Activated CD8-positive, alpha-beta T cell treated with anti-CD3 and anti-CD28 coated beads, Interleukin-2, amount 10 ng/mL, durations not matched to agents 7 days and 5 days (primary cell): ENCODE results near the gene SLC28A2. TPM values are rescaled to one million over a fixed set of nuclear protein-coding genes. Genes with fewer than 3 reads are reported as not detected.
"Not testable (repeated sequence)": the region's sequence is repeated elsewhere in the genome, so short reads cannot be mapped to it uniquely, and the experiment has no call there.

Experiments
- ATAC-seq: fragments of 150-1000 bp; cut with Tn5 transposase; one replicate; pipeline ENCODE4 v1.10.0; 2021; ENCODE audit warnings: moderate library complexity
- CTCF ChIA-PET: fragments of 350-600 bp; sonication (Branson Sonifier 250); formaldehyde crosslinking; loops from one replicate; lab custom pipeline; 2021; ENCODE audit warnings: antibody characterized with exemption; lab: Charles Lee
- POLR2A ChIA-PET: fragments of 350-600 bp; sonication (Branson Sonifier 250); formaldehyde crosslinking; loops from one replicate; lab custom pipeline; 2021; ENCODE audit warnings: antibody characterized with exemption; lab: Charles Lee
- DNase-seq: peaks from one replicate; pipeline ENCODE4 v3.0.0-alpha.2; 2020
- H3K27ac Mint-ChIP-seq: one replicate; pipeline ENCODE4 v1.8.0; 2021; ENCODE audit warnings: mild to moderate bottlenecking, mixed read lengths
- H3K27me3 Mint-ChIP-seq: one replicate; pipeline ENCODE4 v1.8.0; 2021; ENCODE audit warnings: low read depth, mixed read lengths
- H3K36me3 Mint-ChIP-seq: one replicate; pipeline ENCODE4 v1.8.0; 2021; ENCODE audit warnings: low read depth, mixed read lengths
- H3K4me1 Mint-ChIP-seq: one replicate; pipeline ENCODE4 v1.8.0; 2021; ENCODE audit warnings: low read depth, mixed read lengths
- H3K4me3 Mint-ChIP-seq: one replicate; pipeline ENCODE4 v1.8.0; 2021; ENCODE audit warnings: mild to moderate bottlenecking, mixed read lengths
- H3K9me3 Mint-ChIP-seq: one replicate; pipeline ENCODE4 v1.8.0; 2022; ENCODE audit warnings: mixed read lengths; ENCODE audit not compliant: insufficient read depth
- total RNA-seq, 2 experiments: library from RNA; stranded (reverse); gene quantifications; one replicate each; pipeline ENCODE4 v1.2.3, GENCODE V29; 2021

The SLC28A2 gene
- total RNA-seq, 2 experiments from 2014 or later = not detected

DNA sequence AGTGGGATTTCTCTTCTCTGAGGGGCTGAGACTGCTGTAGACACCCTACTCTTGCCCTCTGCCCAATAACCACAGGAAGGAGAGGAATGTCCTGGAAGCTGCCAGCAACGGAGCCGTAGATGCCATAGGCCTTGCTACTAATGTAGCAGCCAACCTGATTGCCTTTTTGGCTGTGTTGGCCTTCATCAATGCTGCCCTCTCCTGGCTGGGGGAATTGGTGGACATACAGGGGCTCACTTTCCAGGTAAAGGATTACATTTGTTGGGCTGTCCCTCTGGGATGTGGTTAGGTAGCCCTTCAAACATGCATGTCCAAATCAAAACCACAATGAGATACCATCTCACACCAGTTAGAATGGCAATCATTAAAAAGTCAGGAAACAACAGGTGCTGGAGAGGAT, 16.1 kb downstream of the SLC28A2 start:
- H3K4me1 Mint-ChIP-seq = no peaks in the 10 kb centered on the region
- no peak overlapping the region for H3K27ac Mint-ChIP-seq
- DNase-seq (no peak), ATAC-seq (no peak)
- no peak overlapping the region for H3K4me3 Mint-ChIP-seq
- CTCF ChIA-PET = no interaction called here
- no peaks in the 10 kb centered on the region for H3K27me3 Mint-ChIP-seq
- no peaks in the 10 kb centered on the region for H3K36me3 Mint-ChIP-seq
- no peaks in the 10 kb centered on the region for H3K9me3 Mint-ChIP-seq
- POLR2A ChIA-PET = no interaction called here

DNA sequence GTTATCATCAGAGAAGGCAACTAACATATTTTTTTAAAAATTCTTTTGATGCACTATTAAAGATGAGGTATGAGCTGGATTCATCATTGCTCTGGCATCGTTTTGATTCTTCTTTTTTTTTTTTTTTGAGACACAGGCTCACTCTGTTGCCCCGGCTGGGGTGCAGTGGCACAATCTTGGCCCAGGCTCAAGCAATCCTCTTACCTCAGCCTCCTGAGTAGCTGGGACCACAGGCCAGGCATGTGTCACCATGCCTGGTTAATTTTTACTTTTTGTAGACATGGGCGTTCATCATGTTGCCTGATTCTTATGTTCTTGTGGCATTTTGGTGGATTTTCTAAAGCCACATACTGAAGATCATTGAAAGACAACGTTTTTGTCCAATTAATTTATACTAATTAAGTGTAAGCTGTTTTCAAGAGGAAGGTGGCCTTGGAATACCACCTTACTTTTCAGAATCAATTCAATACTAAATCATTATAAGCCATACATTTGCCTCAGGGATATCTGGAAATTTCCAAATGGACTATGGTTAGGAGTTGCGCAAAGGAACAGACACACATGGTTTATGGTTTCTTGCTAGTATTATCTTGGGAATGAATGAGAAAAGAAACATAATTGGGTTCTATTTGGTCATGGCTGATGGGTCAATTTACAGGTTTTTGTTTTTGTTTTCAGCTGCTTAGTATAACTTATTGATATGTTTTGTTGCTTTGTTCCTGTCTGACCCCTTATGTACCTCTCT, 22.8 kb downstream of the SLC28A2 start:
- H3K36me3 Mint-ChIP-seq = no peaks in the 10 kb centered on the region
- no peaks in the 10 kb centered on the region for H3K27me3 Mint-ChIP-seq
- H3K4me1 Mint-ChIP-seq = peaks cover 20% of the 10 kb centered on the region
- CTCF ChIA-PET = interaction anchor here (1.1 to 2.9 kb wide), 2 partner anchors 148 to 157 kb away, joined by 5 to 11 read pairs; no protein-coding TSS in a partner anchor
- DNase-seq = no peak
- H3K4me3 Mint-ChIP-seq = no peak overlapping the region
- POLR2A ChIA-PET = no interaction called here
- H3K27ac Mint-ChIP-seq = no peak overlapping the region
- no peaks in the 10 kb centered on the region for H3K9me3 Mint-ChIP-seq
- no peak for ATAC-seq

DNA sequence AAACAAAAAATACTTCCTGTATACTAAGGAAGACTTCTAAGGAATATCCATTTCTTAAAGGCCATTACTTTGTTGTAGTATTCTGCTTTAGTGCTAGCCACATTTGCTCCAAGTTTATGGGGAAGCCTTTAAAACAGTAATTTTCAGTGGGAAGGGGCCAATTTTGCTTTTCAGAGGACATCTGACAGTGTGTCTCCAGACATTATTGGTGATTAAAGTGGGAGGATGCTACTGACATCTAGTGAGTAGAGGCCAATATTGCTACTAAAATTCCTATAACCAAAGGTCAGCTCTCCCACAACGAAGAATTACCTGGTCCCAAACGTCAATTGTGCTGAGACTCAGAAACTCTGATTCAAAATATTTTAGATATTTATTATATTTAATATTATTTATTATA, 24.8 kb downstream of the SLC28A2 start:
- Mint-ChIP-seq H3K27ac (no peak overlapping the region), H3K27me3 (no peaks in the 10 kb centered on the region), H3K36me3 (no peaks in the 10 kb centered on the region), H3K4me3 (no peak overlapping the region), H3K9me3 (no peaks in the 10 kb centered on the region), H3K4me1 (peaks cover 25% of the 10 kb centered on the region)
- ChIA-PET CTCF (interaction anchor here (0.6 to 1.3 kb wide), 2 partner anchors 65 to 159 kb away, joined by 3 to 4 read pairs; no protein-coding TSS in a partner anchor), POLR2A (no interaction called here)
- DNase-seq = no peak
- no peak for ATAC-seq

DNA sequence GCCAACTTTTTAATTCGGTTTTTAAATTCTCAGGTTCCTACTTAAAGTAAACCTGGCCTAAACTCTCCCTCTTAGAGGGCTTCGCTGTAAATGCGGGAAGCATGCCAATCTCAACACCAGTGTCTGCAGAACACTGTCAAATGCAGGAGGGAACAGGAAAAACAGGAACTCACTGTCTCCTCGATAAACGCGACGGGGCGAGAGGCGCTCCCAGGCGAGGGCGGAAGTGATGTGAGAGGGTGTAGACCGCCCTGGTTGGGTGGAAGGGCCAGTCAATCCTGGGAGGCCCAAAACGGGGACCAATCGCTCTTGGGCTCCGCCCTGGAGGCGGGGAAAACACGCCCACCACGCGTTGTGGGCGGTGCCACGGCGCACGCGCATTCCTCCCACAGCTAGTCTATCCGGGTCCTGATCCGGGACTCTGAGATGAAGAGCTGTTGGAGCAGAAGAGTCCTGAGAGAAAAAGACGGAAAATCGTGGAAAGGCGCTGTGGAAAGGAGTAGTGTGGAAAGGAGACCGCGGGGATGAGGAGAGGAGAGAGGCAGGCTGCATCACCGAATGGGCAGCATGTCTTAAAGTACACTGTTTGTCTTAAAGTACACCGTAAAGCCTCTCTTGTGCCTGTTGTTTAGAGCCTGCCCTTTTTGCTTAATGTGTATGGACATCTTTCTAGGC, 27.1 kb downstream of the SLC28A2 start:
- ChIA-PET POLR2A (interaction anchor here (0.5 to 0.6 kb wide), 3 partner anchors 8 to 991 kb away, joined by 3 to 4 read pairs (median 3); partner anchors contain the start of gene GOLM2), CTCF (interaction anchor here (0.8 to 2.1 kb wide), 9 partner anchors 54 to 426 kb away, joined by 3 to 6 read pairs (median 4); no protein-coding TSS in a partner anchor)

DNA sequence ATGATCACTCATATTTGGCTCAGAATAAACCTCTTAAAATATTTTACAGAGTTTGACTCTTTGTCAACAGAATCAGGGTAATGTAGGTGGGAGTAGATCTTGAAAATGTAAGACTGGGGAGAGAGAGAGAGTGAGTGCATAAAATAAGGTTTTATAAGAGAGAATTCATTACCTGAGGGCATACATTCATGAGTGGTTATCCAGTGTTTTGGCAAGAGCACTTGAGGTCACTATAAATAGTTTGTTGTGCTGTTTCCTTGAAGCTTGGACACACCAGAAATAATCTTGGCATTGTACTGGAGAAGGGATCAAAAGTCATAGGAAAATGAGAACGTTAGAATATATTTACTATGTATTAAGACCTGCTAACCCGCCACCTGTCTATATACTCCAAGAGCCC, 33.4 kb downstream of the SLC28A2 start:
- Mint-ChIP-seq H3K4me1 (no peaks in the 10 kb centered on the region), H3K27ac (no peak overlapping the region), H3K27me3 (peaks cover 9% of the 10 kb centered on the region), H3K9me3 (no peaks in the 10 kb centered on the region), H3K36me3 (no peaks in the 10 kb centered on the region), H3K4me3 (no peak overlapping the region)
- DNase-seq (no peak), ATAC-seq (no peak)
- ChIA-PET POLR2A (no interaction called here), CTCF (no interaction called here)

More for the DNA sequence above, 27.1 kb downstream of the SLC28A2 start:
- no peaks in the 10 kb centered on the region for H3K27me3 Mint-ChIP-seq
- H3K27ac Mint-ChIP-seq = peak overlapping the region; percentile 83
- H3K36me3 Mint-ChIP-seq = no peaks in the 10 kb centered on the region
- H3K9me3 Mint-ChIP-seq = no peaks in the 10 kb centered on the region
- ATAC-seq = peak; percentile 100
- peak; percentile 97 for DNase-seq
- H3K4me1 Mint-ChIP-seq = peaks cover 25% of the 10 kb centered on the region
- H3K4me3 Mint-ChIP-seq = peak overlapping the region; percentile 86

DNA sequence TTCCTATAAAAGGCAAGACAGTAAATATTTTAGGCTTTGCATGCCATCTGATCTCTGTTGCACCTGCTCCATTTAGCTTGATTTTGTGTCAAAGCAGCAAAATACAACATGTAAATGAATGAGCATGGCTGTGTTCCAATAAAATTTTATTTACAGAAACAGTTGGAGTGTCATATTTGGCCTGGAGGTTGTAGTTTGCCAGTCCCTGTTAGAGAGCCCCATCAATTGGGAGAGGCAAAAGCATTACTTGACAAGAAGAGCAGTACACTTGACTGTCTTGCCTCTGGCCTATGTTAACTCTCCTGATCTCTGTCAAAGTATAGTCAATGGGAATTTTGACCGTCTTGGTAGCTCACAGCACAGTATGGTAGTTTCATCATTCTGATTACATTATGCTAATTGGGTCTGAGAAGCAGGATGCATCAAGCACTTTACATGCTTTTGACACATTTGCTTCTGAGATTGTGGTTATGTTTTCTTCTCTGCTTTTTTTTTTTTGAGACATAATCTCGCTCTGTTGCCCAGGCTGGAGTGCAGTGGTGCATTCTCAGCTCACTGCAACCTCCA, 35.4 kb downstream of the SLC28A2 start:
- no peak for ATAC-seq
- no peak for DNase-seq
- ChIA-PET POLR2A (interaction anchor here (0.6 kb wide), 1 partner anchor 8 kb away, joined by 3 read pairs; no protein-coding TSS in a partner anchor), CTCF (interaction anchor here (1.1 kb wide), 1 partner anchor 11 kb away, joined by 3 read pairs; no protein-coding TSS in a partner anchor)
- H3K4me3 Mint-ChIP-seq = no peak overlapping the region
- H3K9me3 Mint-ChIP-seq = no peaks in the 10 kb centered on the region
- no peaks in the 10 kb centered on the region for H3K36me3 Mint-ChIP-seq
- H3K27me3 Mint-ChIP-seq = peaks cover 9% of the 10 kb centered on the region
- H3K4me1 Mint-ChIP-seq = no peaks in the 10 kb centered on the region
- H3K27ac Mint-ChIP-seq = no peak overlapping the region

DNA sequence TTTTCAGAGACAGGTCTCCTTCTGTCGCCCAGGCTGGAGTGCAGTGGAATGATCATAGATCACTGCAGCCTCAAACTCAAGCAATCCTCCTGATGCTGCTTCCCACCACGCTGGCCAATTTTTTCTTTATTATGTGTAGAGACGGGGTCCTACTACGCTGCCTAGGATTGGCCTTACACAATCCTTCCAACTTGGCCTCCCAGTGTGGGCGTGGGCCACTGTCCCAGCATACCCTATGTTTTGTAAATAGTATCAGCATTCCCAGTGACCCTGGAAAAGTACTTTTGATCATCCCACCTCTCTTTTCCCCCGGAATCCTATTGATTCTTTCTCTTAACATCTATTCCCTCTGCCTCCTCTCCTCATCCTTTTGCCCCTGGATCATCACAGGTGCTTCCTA, 36.9 kb downstream of the SLC28A2 start:
- Mint-ChIP-seq H3K4me1 (no peaks in the 10 kb centered on the region), H3K9me3 (no peaks in the 10 kb centered on the region), H3K27me3 (peaks cover 9% of the 10 kb centered on the region), H3K4me3 (no peak overlapping the region), H3K27ac (no peak overlapping the region), H3K36me3 (no peaks in the 10 kb centered on the region)
- DNase-seq = no peak
- POLR2A ChIA-PET = no interaction called here
- ATAC-seq = no peak
- CTCF ChIA-PET = no interaction called here

DNA sequence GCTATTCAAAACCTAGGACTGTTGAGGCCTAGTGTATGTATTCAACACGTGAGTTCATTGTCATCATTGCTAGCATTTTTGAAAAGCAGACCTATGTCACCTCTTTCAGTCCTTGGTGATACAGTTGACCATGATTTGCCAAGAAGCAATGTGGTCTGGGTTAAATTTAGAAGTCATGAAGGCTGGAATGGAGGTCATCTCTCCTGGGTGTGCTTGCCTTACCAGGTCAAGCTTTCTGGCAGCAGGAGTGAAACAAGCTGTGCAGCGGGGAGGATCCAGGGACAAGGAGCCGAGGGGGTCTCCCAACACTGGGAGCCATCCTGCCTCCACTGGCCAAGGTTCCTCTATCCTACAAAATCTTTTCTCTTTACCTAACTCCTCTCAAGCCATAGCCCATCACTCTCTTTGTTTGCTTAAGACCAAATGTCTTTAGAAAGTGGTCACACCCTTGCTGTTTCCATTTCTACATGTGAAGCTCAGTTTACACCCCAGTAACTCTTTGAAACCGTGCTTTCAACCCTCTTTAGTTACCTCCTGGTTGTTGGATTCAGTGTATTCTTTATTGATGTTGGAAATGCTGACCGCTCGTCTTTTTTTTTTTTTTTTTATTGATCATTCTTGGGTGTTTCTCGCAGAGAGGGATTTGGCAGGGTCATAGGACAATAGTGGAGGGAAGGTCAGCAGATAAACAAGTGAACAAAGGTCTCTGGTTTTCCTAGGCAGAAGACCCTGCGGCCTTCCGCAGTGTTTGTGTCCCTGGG, 40.0 kb downstream of the SLC28A2 start:
- H3K4me1 Mint-ChIP-seq = no peaks in the 10 kb centered on the region
- peaks cover 8% of the 10 kb centered on the region for H3K27me3 Mint-ChIP-seq
- H3K9me3 Mint-ChIP-seq = no peaks in the 10 kb centered on the region
- no peak overlapping the region for H3K27ac Mint-ChIP-seq
- H3K4me3 Mint-ChIP-seq = no peak overlapping the region
- H3K36me3 Mint-ChIP-seq = no peaks in the 10 kb centered on the region
- ChIA-PET POLR2A (no interaction called here), CTCF (no interaction called here)
- ATAC-seq (no peak), DNase-seq (no peak)

DNA sequence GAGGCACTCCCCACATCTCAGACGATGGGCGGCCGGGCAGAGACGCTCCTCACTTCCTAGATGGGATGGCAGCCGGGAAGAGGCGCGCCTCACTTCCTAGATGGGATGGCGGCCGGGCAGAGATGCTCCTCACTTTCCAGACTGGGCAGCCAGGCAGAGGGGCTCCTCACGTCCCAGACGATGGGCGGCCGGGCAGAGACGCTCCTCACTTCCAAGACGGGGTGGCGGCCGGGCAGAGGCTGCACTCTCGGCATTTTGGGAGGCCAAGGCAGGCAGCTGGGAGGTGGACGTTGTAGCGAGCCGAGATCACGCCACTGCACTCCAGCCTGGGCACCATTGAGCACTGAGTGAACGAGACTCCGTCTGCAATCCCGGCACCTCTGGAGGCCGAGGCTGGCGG, 41.3 kb downstream of the SLC28A2 start:
- CTCF ChIA-PET = interaction anchor here (0.6 kb wide), 1 partner anchor 15 kb away, joined by 3 read pairs; no protein-coding TSS in a partner anchor
- H3K4me1 Mint-ChIP-seq, H3K36me3 Mint-ChIP-seq, H3K4me3 Mint-ChIP-seq, H3K27ac Mint-ChIP-seq, H3K9me3 Mint-ChIP-seq, H3K27me3 Mint-ChIP-seq, ATAC-seq, POLR2A ChIA-PET, DNase-seq: not testable (repeated sequence)

DNA sequence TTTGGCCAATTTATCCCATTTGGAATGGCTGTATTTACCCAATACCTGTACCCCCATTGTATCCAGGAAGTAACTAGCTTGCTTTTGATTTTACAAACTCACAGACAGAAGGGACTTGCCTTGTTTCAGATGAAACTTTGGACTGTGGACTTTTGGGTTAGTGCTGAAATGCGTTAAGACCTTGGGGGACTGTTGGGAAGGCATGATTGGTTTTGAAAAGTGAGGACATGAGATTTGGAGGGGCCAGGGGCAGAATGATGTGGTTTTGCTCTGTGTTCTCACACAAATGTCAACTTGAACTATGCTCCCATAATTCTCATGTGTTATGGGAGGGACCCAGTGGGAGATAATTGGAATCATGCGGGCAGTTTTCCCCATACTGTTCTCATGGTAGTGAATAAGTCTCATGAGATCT, 46.9 kb downstream of the SLC28A2 start:
- H3K9me3 Mint-ChIP-seq, POLR2A ChIA-PET, H3K27me3 Mint-ChIP-seq, H3K27ac Mint-ChIP-seq, H3K4me1 Mint-ChIP-seq, ATAC-seq, DNase-seq, H3K4me3 Mint-ChIP-seq, H3K36me3 Mint-ChIP-seq: not testable (repeated sequence)
- CTCF ChIA-PET = interaction anchor here (0.9 kb wide), 1 partner anchor 11 kb away, joined by 3 read pairs; no protein-coding TSS in a partner anchor

DNA sequence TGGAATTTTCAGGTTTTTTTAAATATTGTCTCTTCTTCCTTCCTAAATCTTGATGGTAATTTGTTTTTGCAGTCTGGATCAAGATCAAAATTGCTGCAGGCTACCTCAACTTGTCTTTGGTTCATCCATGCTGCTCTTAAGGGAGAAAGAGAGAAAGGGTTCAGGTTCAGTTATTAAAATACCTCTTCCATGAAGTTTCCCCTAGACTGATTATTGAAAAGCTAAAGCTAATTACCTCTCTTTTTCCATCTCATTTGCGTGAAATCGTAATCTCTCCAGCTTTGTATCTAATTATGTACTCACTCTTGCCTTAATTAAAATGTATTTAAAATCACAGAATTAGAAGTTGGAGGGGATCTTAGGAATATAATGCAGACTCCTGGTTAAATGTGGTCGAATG, 52.7 kb downstream of the SLC28A2 start:
- H3K4me1 Mint-ChIP-seq = peaks cover 11% of the 10 kb centered on the region
- peaks cover 19% of the 10 kb centered on the region for H3K27me3 Mint-ChIP-seq
- DNase-seq = no peak
- CTCF ChIA-PET = interaction anchor here (1.1 kb wide), 1 partner anchor 98 kb away, joined by 4 read pairs; a partner anchor contains a TSS
- H3K36me3 Mint-ChIP-seq = no peaks in the 10 kb centered on the region
- ATAC-seq = no peak
- H3K9me3 Mint-ChIP-seq = no peaks in the 10 kb centered on the region
- no peak overlapping the region for H3K4me3 Mint-ChIP-seq
- H3K27ac Mint-ChIP-seq = no peak overlapping the region
- POLR2A ChIA-PET = no interaction called here
